ENCODE data around the gene CNOT3. TPM values are rescaled to one million over a fixed set of nuclear protein-coding genes. Genes with fewer than 3 reads are reported as not detected.

CNOT3 gene
- total RNA-seq, 2 donors from 2014 or later = 22.4 to 51.4 TPM

GRCh38 chr19:54149021-54149812 lies 11.7 kb downstream of the CNOT3 start:
- H3K36me3 ChIP-seq (replicated peaks in 1 of 2; ENCODE audit: insufficient read depth in 1 of 2, low read depth in 2 of 2) = peaks cover 16 to 60% of the 10 kb centered on the region in 2 donors
- no peak overlapping the region for H3K27ac ChIP-seq
- intact Hi-C loops (cut with DNase I) = no loop called here
- WGBS, 2 donors = 83 to 90% methylated on average over 12 of the region's 12 CpGs
- H3K27me3 ChIP-seq = no peaks in the 10 kb centered on the region
- H3K4me3 ChIP-seq = no peak overlapping the region
- ATAC-seq (no peak), DNase-seq (no peak)
- H3K4me1 ChIP-seq = no peaks in the 10 kb centered on the region
- no peak for TF ChIP-seq POLR2A (IDR thresholded peaks at IDR 0.05)
- no peak for TF ChIP-seq CTCF (IDR thresholded peaks at IDR 0.05)
- H3K9me3 ChIP-seq = no peaks in the 10 kb centered on the region

GRCh38 chr19:54151362-54152035 lies 13.9 kb downstream of the CNOT3 start:
- intact Hi-C loops (cut with DNase I) = no loop called here
- H3K9me3 ChIP-seq = no peaks in the 10 kb centered on the region
- DNase-seq (no peak), ATAC-seq (no peak)
- no peaks in the 10 kb centered on the region for H3K4me1 ChIP-seq
- 84 to 86% methylated on average over 22 to 23 of the region's 23 CpGs for WGBS, 2 donors
- peaks cover 4 to 50% of the 10 kb centered on the region in 2 donors for H3K36me3 ChIP-seq (replicated peaks in 1 of 2; ENCODE audit: insufficient read depth in 1 of 2, low read depth in 2 of 2)
- H3K4me3 ChIP-seq = no peak overlapping the region
- H3K27me3 ChIP-seq = no peaks in the 10 kb centered on the region
- no peak overlapping the region for H3K27ac ChIP-seq
- TF ChIP-seq CTCF (IDR thresholded peaks at IDR 0.05) (no peak), POLR2A (IDR thresholded peaks at IDR 0.05) (no peak)

DNA sequence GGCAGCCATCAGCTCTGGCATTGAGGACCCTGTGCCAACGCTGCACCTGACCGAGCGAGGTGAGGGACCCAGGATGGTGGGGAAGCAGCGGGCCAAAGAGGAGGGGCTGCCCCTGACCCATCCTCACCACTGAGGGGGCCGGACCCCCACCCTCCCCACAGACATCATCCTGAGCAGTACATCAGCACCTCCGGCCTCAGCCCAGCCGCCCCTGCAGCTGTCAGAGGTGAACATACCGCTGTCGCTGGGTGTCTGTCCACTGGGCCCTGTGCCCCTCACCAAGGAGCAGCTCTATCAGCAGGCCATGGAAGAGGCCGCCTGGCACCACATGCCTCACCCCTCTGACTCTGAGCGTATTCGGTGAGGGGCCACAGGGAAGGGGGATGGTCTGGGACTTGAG lies 14.7 kb downstream of the CNOT3 start:
- H3K27me3 ChIP-seq = no peaks in the 10 kb centered on the region
- no peaks in the 10 kb centered on the region for H3K4me1 ChIP-seq
- H3K27ac ChIP-seq = no peak overlapping the region
- peaks cover 4 to 48% of the 10 kb centered on the region in 2 donors for H3K36me3 ChIP-seq (replicated peaks in 1 of 2; ENCODE audit: insufficient read depth in 1 of 2, low read depth in 2 of 2)
- H3K4me3 ChIP-seq = no peak overlapping the region
- DNase-seq = no peak
- intact Hi-C loops (cut with DNase I) = no loop called here
- no peak for TF ChIP-seq CTCF (IDR thresholded peaks at IDR 0.05)
- no peak for TF ChIP-seq POLR2A (IDR thresholded peaks at IDR 0.05)
- H3K9me3 ChIP-seq = no peaks in the 10 kb centered on the region
- ATAC-seq = no peak
- WGBS, 2 donors = 95 to 98% methylated on average over 7 to 10 of the region's 12 CpGs

- ATAC-seq = no peak
- WGBS, 2 donors = 92% methylated on average over 18 to 24 of the region's 25 CpGs
- intact Hi-C loops (cut with DNase I) = no loop called here
These were observed 15.4 kb downstream of the CNOT3 start for GRCh38 chr19:54152878-54153524.

More at GRCh38 chr19:54152878-54153524, 15.4 kb downstream of the CNOT3 start:
- Histone ChIP-seq H3K27me3 (no peaks in the 10 kb centered on the region), H3K27ac (no peak overlapping the region), H3K9me3 (no peaks in the 10 kb centered on the region), H3K4me1 (peaks cover 3% of the 10 kb centered on the region), H3K36me3 (replicated peaks in 1 of 2; ENCODE audit: insufficient read depth in 1 of 2, low read depth in 2 of 2) (peaks cover 5 to 43% of the 10 kb centered on the region in 2 donors), H3K4me3 (no peak overlapping the region)
- DNase-seq = no peak
- no peak for TF ChIP-seq POLR2A (IDR thresholded peaks at IDR 0.05)
- no peak for TF ChIP-seq CTCF (IDR thresholded peaks at IDR 0.05)

Measured in body of pancreas (tissue), 4 donors.